NT2/D1 (cell line): ENCODE measurements around the gene FBXL13.

Source experiments
- YY1 ChIP-seq: IDR thresholded peaks from 2 replicates; pipeline ENCODE4 v1.6.1; 2011; ENCODE audit not compliant: insufficient read length, insufficient read depth
- ZNF274 ChIP-seq: IDR thresholded peaks from 2 replicates; pipeline ENCODE4 v1.6.1; 2011; ENCODE audit warnings: mild to moderate bottlenecking, low read depth, low read length

DNA sequence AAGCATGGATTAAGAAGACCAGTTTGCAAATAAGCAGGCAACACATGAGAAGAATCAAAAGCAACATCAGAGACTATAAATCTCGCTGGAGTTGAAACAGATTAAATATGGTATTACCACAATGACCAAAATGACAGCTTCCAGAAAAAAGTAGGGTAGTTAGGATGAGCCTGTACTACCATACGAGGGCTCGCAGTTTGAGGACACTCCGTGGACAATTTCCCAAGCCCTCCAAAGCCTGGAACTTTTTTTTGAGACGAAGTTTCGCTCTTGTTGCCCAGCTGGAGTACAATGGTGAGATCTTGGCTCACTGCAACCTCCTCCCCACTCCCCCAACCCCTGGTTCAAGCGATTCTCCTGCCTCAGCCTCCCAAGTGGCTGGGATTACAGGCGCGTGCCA lies 160.8 kb downstream of the FBXL13 start:
- TF ChIP-seq ZNF274, result no peak
- no peak for TF ChIP-seq YY1
